K562 (cell line): ENCODE results near the gene YBEY. TPM values are rescaled to one million over a fixed set of nuclear protein-coding genes. Genes with fewer than 3 reads are reported as not detected.

ENCODE experiments used
- CREB1 ChIP-seq, 2 experiments: sonication (generic) in 1 of 2; formaldehyde crosslinking in 1 of 2; IDR thresholded peaks; 2 replicates each; pipeline versions ENCODE4 v1.6.1 to v1.8.0; 2012 to 2022; ENCODE audit warnings: inconsistent platforms in 1 of 2, mild to moderate bottlenecking in 1 of 2, missing genetic modification reagents in 1 of 2, moderate library complexity in 1 of 2
- FOXJ2 ChIP-seq: fragments of 200-800 bp; sonication (Bioruptor generic); IDR thresholded peaks from 2 replicates; pipeline ENCODE4 v1.6.1; 2016; ENCODE audit warnings: missing genetic modification characterization, missing compliant biosample characterization
- JUN ChIP-seq, 2 experiments: sonication (generic) in 1 of 2; formaldehyde crosslinking in 1 of 2; IDR thresholded peaks; 2 replicates each; pipeline versions ENCODE4 v1.6.1 to v1.8.0; 2012 to 2022; ENCODE audit warnings: borderline replicate concordance in 2 of 2, mild to moderate bottlenecking in 2 of 2, improper control_type of control experiment in 1 of 2, low read depth in 1 of 2, low read length in 1 of 2, missing genetic modification reagents in 1 of 2
- NR1H2 ChIP-seq: sonication (generic); formaldehyde crosslinking; IDR thresholded peaks from 2 replicates; pipeline ENCODE4 v1.4.0; 2020; ENCODE audit warnings: mild to moderate bottlenecking, missing genetic modification reagents
- NR2F6 ChIP-seq: fragments of 450-650 bp; formaldehyde crosslinking; IDR thresholded peaks from 2 replicates; pipeline ENCODE4 v1.4.0; 2020; ENCODE audit warnings: mild to moderate bottlenecking
- RBM14 ChIP-seq: fragments of 200-400 bp; formaldehyde crosslinking; IDR thresholded peaks from 2 replicates; pipeline ENCODE4 v1.6.1; 2018; ENCODE audit warnings: low read depth, mild to moderate bottlenecking, low read length, moderate library complexity, borderline replicate concordance; ENCODE audit not compliant: insufficient read depth
- SRSF7 ChIP-seq: fragments of 200-400 bp; formaldehyde crosslinking; optimal IDR thresholded peaks from 2 replicates; pipeline ENCODE3; 2017; ENCODE audit warnings: mild to moderate bottlenecking, low read depth, low read length
- TEAD1 ChIP-seq, 2 experiments: fragments of 450-650 bp in 1 of 2; sonication (generic) in 1 of 2; formaldehyde crosslinking; IDR thresholded peaks; 2 replicates each; pipeline versions ENCODE4 v1.4.0 to v1.8.0; 2020 to 2022; ENCODE audit warnings: mild to moderate bottlenecking in 2 of 2, missing genetic modification reagents in 1 of 2
- YY1 ChIP-seq, 3 experiments: IDR thresholded peaks; 2 replicates each; pipeline ENCODE4 v1.6.1; 2011; ENCODE audit warnings: low read length in 2 of 3, mild to moderate bottlenecking in 2 of 3, moderate library complexity in 2 of 3, borderline replicate concordance in 1 of 3, control low read depth in 1 of 3, low read depth in 1 of 3; ENCODE audit not compliant: insufficient read depth in 3 of 3, insufficient replicate concordance in 2 of 3, control insufficient read depth in 1 of 3, insufficient read length in 1 of 3; ENCODE audit errors: extremely low read depth in 1 of 3
- ZFP36 ChIP-seq: fragments of 150-350 bp; IDR thresholded peaks from 2 replicates; pipeline ENCODE4 v1.6.1; 2018; ENCODE audit warnings: low read length, low read depth; ENCODE audit not compliant: partially characterized antibody
- ZNF384 ChIP-seq: IDR thresholded peaks from 2 replicates; pipeline ENCODE4 v1.6.1; 2012; ENCODE audit warnings: low read depth, low read length, improper control_type of control experiment
- ZNF644 ChIP-seq: fragments of 200-800 bp; sonication (Bioruptor generic); IDR thresholded peaks from 2 replicates; pipeline ENCODE4 v1.6.1; 2016; ENCODE audit warnings: low read depth, missing genetic modification characterization, missing compliant biosample characterization
- polyA plus RNA-seq, 8 experiments: library from polyadenylated mRNA; depleted of rRNA in 4 of 8; stranded (reverse) in 5 of 8; unstranded in 3 of 8; fragments of >200 nt; fragmentation: Nextera tagmentation in 2 of 8; fragmentation: Illumina TruSeq in 1 of 8; extraction: Ambion mirVana in 2 of 8; extraction: Trizol in 1 of 8; gene quantifications; 2 replicates each; pipeline versions ENCODE4 v1.2.1 to v1.2.3, GENCODE V29; 2011 to 2014; ENCODE audit warnings: inconsistent platforms in 1 of 8, missing spikeins in 1 of 8
- total RNA-seq, 7 experiments: library from RNA; depleted of rRNA in 6 of 7; stranded (reverse); fragments of >200 nt in 6 of 7; fragmentation: Illumina TruSeq in 2 of 7; extraction: Trizol in 2 of 7; gene quantifications; 2 replicates each; pipeline versions ENCODE4 v1.2.1 to v1.2.3, GENCODE V29; 2011 to 2021; ENCODE audit warnings: low replicate concordance in 1 of 7
- TF ChIP-seq, protein P1 (sequence below): IDR thresholded peaks from 3 replicates; pipeline ENCODE4 v1.6.1; 2011; ENCODE audit warnings: borderline replicate concordance, mild to moderate bottlenecking, moderate library complexity; ENCODE audit not compliant: insufficient read length; ENCODE audit errors: extremely low read depth
- TF ChIP-seq, protein P2 (sequence below): fragments of 250-450 bp; sonication (Bioruptor Pico); IDR thresholded peaks from 2 replicates; pipeline ENCODE4 v1.4.0; 2020
- TF ChIP-seq, protein P3 (sequence below): sonication (generic); formaldehyde crosslinking; IDR thresholded peaks from 2 replicates; pipeline ENCODE4 v1.8.0; 2022; ENCODE audit warnings: mild to moderate bottlenecking, missing genetic modification reagents

The YBEY gene
- total and polyA plus RNA-seq, 9 of the 15 experiments (the other 6 are each of a cell fraction or from before 2014, with no cell fraction given): 6.4 to 28.0 (median 12.4) TPM

DNA sequence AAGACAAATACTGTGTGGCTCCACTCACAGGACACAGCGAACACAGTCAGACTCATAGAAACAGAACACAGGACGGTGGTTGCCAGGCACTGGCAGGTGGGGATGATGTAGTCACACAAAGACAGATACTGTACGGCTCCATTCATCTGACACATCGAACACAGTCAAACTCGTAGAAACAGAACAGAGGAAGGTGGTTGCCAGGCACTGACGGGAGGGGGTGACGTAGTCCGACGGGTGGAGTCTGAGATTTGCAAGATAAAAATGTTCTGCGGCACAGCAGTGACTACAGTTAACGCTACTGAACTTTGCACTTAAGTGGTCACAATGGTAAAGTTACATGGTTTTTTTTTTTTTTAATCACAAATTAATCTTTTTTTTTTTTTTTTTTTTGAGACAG, 18.8 kb downstream of the YBEY start (continued):
- TF ChIP-seq, protein P1, sequence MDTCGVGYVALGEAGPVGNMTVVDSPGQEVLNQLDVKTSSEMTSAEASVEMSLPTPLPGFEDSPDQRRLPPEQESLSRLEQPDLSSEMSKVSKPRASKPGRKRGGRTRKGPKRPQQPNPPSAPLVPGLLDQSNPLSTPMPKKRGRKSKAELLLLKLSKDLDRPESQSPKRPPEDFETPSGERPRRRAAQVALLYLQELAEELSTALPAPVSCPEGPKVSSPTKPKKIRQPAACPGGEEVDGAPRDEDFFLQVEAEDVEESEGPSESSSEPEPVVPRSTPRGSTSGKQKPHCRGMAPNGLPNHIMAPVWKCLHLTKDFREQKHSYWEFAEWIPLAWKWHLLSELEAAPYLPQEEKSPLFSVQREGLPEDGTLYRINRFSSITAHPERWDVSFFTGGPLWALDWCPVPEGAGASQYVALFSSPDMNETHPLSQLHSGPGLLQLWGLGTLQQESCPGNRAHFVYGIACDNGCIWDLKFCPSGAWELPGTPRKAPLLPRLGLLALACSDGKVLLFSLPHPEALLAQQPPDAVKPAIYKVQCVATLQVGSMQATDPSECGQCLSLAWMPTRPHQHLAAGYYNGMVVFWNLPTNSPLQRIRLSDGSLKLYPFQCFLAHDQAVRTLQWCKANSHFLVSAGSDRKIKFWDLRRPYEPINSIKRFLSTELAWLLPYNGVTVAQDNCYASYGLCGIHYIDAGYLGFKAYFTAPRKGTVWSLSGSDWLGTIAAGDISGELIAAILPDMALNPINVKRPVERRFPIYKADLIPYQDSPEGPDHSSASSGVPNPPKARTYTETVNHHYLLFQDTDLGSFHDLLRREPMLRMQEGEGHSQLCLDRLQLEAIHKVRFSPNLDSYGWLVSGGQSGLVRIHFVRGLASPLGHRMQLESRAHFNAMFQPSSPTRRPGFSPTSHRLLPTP: no peak
- no peak for TF ChIP-seq NR1H2 (CRISPR knock-in tag)
- TF ChIP-seq ZNF384: peak; percentile 61; the same call in 1 of the 2 replicates
- TF ChIP-seq CREB1 (IDR thresholded peaks at IDR 0.05): no peak
- TF ChIP-seq CREB1 (CRISPR knock-in tag; IDR thresholded peaks at IDR 0.05): peak; percentile 59; the same call in 1 of the 2 replicates
- TF ChIP-seq JUN (IDR thresholded peaks at IDR 0.05; ENCODE audit: borderline replicate concordance, low read depth, low read length): peak; percentile 47; the same call in 1 of the 2 replicates
- no peak for TF ChIP-seq JUN (CRISPR knock-in tag; IDR thresholded peaks at IDR 0.05; ENCODE audit: borderline replicate concordance)
- no peak for TF ChIP-seq ZNF644 (tag)
- TF ChIP-seq SRSF7: no peak
- 0 out of 4 replicates have a peak, but pooled peaks of 1 of the 2 experiments have one; percentile 26 for TF ChIP-seq TEAD1 (CRISPR knock-in tag; IDR thresholded peaks at IDR 0.05)
- TF ChIP-seq ZFP36: peak; percentile 63
- TF ChIP-seq YY1 (IDR thresholded peaks at IDR 0.05; ENCODE audit: borderline replicate concordance in 1 of 3, control insufficient read depth in 1 of 3, extremely low read depth in 1 of 3, insufficient read depth in 3 of 3, insufficient read length in 1 of 3, insufficient replicate concordance in 2 of 3, low read depth in 1 of 3, low read length in 2 of 3): no peak
- TF ChIP-seq, protein P2, sequence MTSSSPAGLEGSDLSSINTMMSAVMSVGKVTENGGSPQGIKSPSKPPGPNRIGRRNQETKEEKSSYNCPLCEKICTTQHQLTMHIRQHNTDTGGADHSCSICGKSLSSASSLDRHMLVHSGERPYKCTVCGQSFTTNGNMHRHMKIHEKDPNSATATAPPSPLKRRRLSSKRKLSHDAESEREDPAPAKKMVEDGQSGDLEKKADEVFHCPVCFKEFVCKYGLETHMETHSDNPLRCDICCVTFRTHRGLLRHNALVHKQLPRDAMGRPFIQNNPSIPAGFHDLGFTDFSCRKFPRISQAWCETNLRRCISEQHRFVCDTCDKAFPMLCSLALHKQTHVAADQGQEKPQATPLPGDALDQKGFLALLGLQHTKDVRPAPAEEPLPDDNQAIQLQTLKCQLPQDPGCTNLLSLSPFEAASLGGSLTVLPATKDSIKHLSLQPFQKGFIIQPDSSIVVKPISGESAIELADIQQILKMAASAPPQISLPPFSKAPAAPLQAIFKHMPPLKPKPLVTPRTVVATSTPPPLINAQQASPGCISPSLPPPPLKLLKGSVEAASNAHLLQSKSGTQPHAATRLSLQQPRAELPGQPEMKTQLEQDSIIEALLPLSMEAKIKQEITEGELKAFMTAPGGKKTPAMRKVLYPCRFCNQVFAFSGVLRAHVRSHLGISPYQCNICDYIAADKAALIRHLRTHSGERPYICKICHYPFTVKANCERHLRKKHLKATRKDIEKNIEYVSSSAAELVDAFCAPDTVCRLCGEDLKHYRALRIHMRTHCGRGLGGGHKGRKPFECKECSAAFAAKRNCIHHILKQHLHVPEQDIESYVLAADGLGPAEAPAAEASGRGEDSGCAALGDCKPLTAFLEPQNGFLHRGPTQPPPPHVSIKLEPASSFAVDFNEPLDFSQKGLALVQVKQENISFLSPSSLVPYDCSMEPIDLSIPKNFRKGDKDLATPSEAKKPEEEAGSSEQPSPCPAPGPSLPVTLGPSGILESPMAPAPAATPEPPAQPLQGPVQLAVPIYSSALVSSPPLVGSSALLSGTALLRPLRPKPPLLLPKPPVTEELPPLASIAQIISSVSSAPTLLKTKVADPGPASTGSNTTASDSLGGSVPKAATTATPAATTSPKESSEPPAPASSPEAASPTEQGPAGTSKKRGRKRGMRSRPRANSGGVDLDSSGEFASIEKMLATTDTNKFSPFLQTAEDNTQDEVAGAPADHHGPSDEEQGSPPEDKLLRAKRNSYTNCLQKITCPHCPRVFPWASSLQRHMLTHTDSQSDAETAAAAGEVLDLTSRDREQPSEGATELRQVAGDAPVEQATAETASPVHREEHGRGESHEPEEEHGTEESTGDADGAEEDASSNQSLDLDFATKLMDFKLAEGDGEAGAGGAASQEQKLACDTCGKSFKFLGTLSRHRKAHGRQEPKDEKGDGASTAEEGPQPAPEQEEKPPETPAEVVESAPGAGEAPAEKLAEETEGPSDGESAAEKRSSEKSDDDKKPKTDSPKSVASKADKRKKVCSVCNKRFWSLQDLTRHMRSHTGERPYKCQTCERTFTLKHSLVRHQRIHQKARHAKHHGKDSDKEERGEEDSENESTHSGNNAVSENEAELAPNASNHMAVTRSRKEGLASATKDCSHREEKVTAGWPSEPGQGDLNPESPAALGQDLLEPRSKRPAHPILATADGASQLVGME (CRISPR knock-in tag): no peak
- no peak for TF ChIP-seq FOXJ2
- no peak for TF ChIP-seq NR2F6 (CRISPR knock-in tag)
- no peak for TF ChIP-seq RBM14
- TF ChIP-seq, protein P3, sequence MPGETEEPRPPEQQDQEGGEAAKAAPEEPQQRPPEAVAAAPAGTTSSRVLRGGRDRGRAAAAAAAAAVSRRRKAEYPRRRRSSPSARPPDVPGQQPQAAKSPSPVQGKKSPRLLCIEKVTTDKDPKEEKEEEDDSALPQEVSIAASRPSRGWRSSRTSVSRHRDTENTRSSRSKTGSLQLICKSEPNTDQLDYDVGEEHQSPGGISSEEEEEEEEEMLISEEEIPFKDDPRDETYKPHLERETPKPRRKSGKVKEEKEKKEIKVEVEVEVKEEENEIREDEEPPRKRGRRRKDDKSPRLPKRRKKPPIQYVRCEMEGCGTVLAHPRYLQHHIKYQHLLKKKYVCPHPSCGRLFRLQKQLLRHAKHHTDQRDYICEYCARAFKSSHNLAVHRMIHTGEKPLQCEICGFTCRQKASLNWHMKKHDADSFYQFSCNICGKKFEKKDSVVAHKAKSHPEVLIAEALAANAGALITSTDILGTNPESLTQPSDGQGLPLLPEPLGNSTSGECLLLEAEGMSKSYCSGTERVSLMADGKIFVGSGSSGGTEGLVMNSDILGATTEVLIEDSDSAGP (CRISPR knock-in tag): no peak
